HUES64 (cell line): ENCODE data around the gene CDH18.
"Not testable (repeated sequence)": the region's sequence is repeated elsewhere in the genome, so short reads cannot be mapped to it uniquely, and the experiment has no call there.

Experiments
- H3K27ac ChIP-seq: 2 replicates; pipeline ENCODE4 v1.7.0; 2013; ENCODE audit warnings: low read depth, low read length, inconsistent platforms
- H3K27me3 ChIP-seq: 2 replicates; pipeline ENCODE4 v1.6.1; 2013; ENCODE audit warnings: mild to moderate bottlenecking, low read length; ENCODE audit not compliant: insufficient read depth
- H3K36me3 ChIP-seq: 2 replicates; pipeline ENCODE4 v1.6.1; 2013; ENCODE audit warnings: mild to moderate bottlenecking, low read length; ENCODE audit not compliant: insufficient read depth
- H3K4me1 ChIP-seq: 2 replicates; pipeline ENCODE4 v1.6.1; 2013; ENCODE audit warnings: mild to moderate bottlenecking, low read length, moderate library complexity; ENCODE audit not compliant: insufficient read depth
- H3K4me3 ChIP-seq: 2 replicates; pipeline ENCODE4 v1.5.1; 2013; ENCODE audit warnings: mild to moderate bottlenecking, low read length, moderate library complexity
- H3K9ac ChIP-seq: 2 replicates; pipeline ENCODE4 v1.6.1; 2013; ENCODE audit warnings: mild to moderate bottlenecking, low read depth, low read length
- H3K9me3 ChIP-seq: 2 replicates; pipeline ENCODE4 v1.6.1; 2013; ENCODE audit warnings: low read depth, low read length; ENCODE audit not compliant: insufficient read depth
- WGBS: fragments of 150-250, 120-280 bp; methylation state at CpG from one replicate; pipeline ENCODE4 v1.1.7; 2013; ENCODE audit warnings: missing lambda C conversion rate; 5-methylcytosine and 5-hydroxymethylcytosine counted together

The CDH18 gene

GRCh38 chr5:19790829-19791466 lies 197.1 kb downstream of the CDH18 start:
- H3K27ac ChIP-seq: no peak overlapping the region
- no peak overlapping the region for H3K9ac ChIP-seq
- no peaks in the 10 kb centered on the region for H3K36me3 ChIP-seq
- WGBS: 96% methylated on average over 4 of the region's 5 CpGs
- H3K9me3 ChIP-seq: no peaks in the 10 kb centered on the region
- no peak overlapping the region for H3K4me3 ChIP-seq
- H3K4me1 ChIP-seq: no peaks in the 10 kb centered on the region
- H3K27me3 ChIP-seq: no peaks in the 10 kb centered on the region

DNA sequence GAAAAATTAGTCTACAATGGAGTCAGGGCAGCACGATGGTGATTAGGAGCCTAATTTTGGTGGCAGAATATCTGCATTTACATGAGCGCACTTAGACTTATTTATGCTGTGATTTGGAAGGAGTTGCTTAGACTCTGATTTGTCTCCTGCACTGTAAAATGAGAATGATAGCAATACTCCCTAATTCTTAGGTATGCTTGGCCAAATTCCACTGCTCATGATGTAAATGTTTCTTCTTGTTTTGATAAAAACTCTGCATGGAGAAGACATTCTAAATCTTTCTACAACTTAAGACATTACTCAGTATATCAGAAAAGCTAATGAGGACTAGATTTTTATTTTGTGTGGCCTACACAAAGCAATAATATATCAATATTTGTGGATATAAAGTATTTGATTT lies 205.4 kb downstream of the CDH18 start:
- Histone ChIP-seq H3K27ac (no peak overlapping the region), H3K4me1 (peaks cover 5% of the 10 kb centered on the region), H3K27me3 (no peaks in the 10 kb centered on the region), H3K9ac (no peak overlapping the region), H3K9me3 (no peaks in the 10 kb centered on the region), H3K4me3 (no peak overlapping the region), H3K36me3 (no peaks in the 10 kb centered on the region)
- WGBS: 95% methylated on average over 2 of the region's 2 CpGs

GRCh38 chr5:19777363-19777762 lies 210.6 kb downstream of the CDH18 start:
- no peaks in the 10 kb centered on the region for H3K27me3 ChIP-seq
- no peaks in the 10 kb centered on the region for H3K9me3 ChIP-seq
- H3K4me3 ChIP-seq: no peak overlapping the region
- H3K36me3 ChIP-seq: no peaks in the 10 kb centered on the region
- H3K27ac ChIP-seq: peak overlapping the region; percentile 34; the same call in 1 of the 2 replicates
- 74% methylated on average over 5 of the region's 5 CpGs for WGBS
- H3K4me1 ChIP-seq: peaks cover 15% of the 10 kb centered on the region
- H3K9ac ChIP-seq: no peak overlapping the region

GRCh38 chr5:19776886-19777285 lies 211.1 kb downstream of the CDH18 start:
- not testable (repeated sequence) for H3K9me3 ChIP-seq, H3K27me3 ChIP-seq, H3K36me3 ChIP-seq, H3K4me3 ChIP-seq, H3K9ac ChIP-seq
- peaks cover 16% of the 10 kb centered on the region for H3K4me1 ChIP-seq
- WGBS: 94% methylated on average over 5 of the region's 5 CpGs
- peak overlapping the region; percentile 34; the same call in 1 of the 2 replicates for H3K27ac ChIP-seq

GRCh38 chr5:19771174-19771835 lies 216.7 kb downstream of the CDH18 start:
- no peak overlapping the region for H3K4me3 ChIP-seq
- H3K27ac ChIP-seq: no peak overlapping the region
- H3K36me3 ChIP-seq: no peaks in the 10 kb centered on the region
- no peaks in the 10 kb centered on the region for H3K27me3 ChIP-seq
- peaks cover 56% of the 10 kb centered on the region for H3K4me1 ChIP-seq
- 88% methylated on average over 4 of the region's 6 CpGs for WGBS
- H3K9ac ChIP-seq: no peak overlapping the region
- no peaks in the 10 kb centered on the region for H3K9me3 ChIP-seq

GRCh38 chr5:19770396-19770795 lies 217.6 kb downstream of the CDH18 start:
- H3K9ac ChIP-seq: no peak overlapping the region

DNA sequence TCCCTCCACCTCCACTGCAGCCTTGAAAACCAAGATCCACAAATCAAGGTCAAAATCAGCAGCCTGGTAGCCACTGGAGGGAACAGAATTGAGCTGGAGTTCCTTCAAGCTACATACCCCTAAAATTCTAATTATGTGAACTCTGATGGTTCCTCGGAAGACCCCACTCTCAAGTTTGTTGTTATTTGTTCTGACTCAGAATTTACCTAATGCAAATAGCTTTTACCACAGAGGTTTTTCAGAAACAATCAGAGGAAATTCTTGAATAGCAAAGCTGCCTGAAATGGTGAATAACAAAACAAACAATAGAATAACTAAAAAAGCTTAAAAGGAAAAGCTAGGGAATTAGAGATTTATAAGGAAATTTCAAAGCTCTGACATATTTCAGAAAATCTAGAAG lies 220.0 kb downstream of the CDH18 start:
- WGBS: 0% methylated on average over 1 of the region's 1 CpG
- Histone ChIP-seq H3K9ac (no peak overlapping the region), H3K9me3 (no peaks in the 10 kb centered on the region), H3K4me1 (peaks cover 67% of the 10 kb centered on the region), H3K27ac (peak overlapping the region; percentile 93; the same call in 1 of the 2 replicates), H3K36me3 (no peaks in the 10 kb centered on the region), H3K27me3 (no peaks in the 10 kb centered on the region), H3K4me3 (peak overlapping the region; percentile 9; the same call in 1 of the 2 replicates)

More at GRCh38 chr5:19770396-19770795, 217.6 kb downstream of the CDH18 start:
- H3K4me1 ChIP-seq: peaks cover 61% of the 10 kb centered on the region
- H3K9me3 ChIP-seq: no peaks in the 10 kb centered on the region
- H3K27me3 ChIP-seq: no peaks in the 10 kb centered on the region
- no peak overlapping the region for H3K4me3 ChIP-seq
- no peaks in the 10 kb centered on the region for H3K36me3 ChIP-seq
- peak overlapping the region; percentile 44 for H3K27ac ChIP-seq

GRCh38 chr5:19753579-19753978 lies 234.4 kb downstream of the CDH18 start:
- no peaks in the 10 kb centered on the region for H3K27me3 ChIP-seq
- H3K36me3 ChIP-seq: no peaks in the 10 kb centered on the region
- 94% methylated on average over 2 of the region's 2 CpGs for WGBS
- peaks cover 8% of the 10 kb centered on the region; the same call in 1 of the 2 replicates for H3K9me3 ChIP-seq
- H3K27ac ChIP-seq: no peak overlapping the region
- no peak overlapping the region for H3K4me3 ChIP-seq
- no peak overlapping the region for H3K9ac ChIP-seq
- 0 out of 2 replicates have a peak, but pooled peaks cover 3% of the 10 kb centered on the region for H3K4me1 ChIP-seq

DNA sequence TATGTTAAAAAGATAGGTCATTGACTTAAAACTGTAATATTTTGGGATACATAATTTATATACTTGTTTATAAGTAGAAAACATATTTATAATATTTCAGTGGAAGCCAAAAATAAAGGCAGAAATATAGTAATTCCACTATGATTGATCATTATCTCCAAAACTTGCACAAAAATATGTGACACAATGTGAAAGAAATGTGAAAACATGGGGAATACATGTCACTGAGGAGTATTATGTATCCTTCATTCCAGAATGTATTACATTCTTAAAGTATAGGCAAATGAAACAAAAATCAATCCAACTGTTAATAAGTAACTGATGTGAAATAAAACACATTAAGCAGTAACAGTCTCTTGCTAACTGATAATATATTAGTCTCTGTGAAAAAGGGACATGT lies 236.7 kb downstream of the CDH18 start:
- H3K36me3 ChIP-seq: no peaks in the 10 kb centered on the region
- no peak overlapping the region for H3K9ac ChIP-seq
- H3K9me3 ChIP-seq: peaks cover 8% of the 10 kb centered on the region; the same call in 1 of the 2 replicates
- 0 out of 2 replicates have a peak, but pooled peaks cover 3% of the 10 kb centered on the region for H3K4me1 ChIP-seq
- H3K27me3 ChIP-seq: no peaks in the 10 kb centered on the region
- H3K27ac ChIP-seq: no peak overlapping the region
- no peak overlapping the region for H3K4me3 ChIP-seq

GRCh38 chr5:19745247-19745646 lies 242.8 kb downstream of the CDH18 start:
- no peaks in the 10 kb centered on the region for H3K27me3 ChIP-seq
- WGBS: 68% methylated on average over 3 of the region's 3 CpGs
- H3K9ac ChIP-seq: no peak overlapping the region
- no peaks in the 10 kb centered on the region for H3K4me1 ChIP-seq
- no peaks in the 10 kb centered on the region for H3K36me3 ChIP-seq
- H3K9me3 ChIP-seq: no peaks in the 10 kb centered on the region
- H3K27ac ChIP-seq: no peak overlapping the region
- no peak overlapping the region for H3K4me3 ChIP-seq

- Histone ChIP-seq H3K9me3 (0 out of 2 replicates have a peak, but pooled peaks cover 1% of the 10 kb centered on the region), H3K4me1 (0 out of 2 replicates have a peak, but pooled peaks cover 2% of the 10 kb centered on the region), H3K36me3 (no peaks in the 10 kb centered on the region), H3K4me3 (no peak overlapping the region), H3K27me3 (no peaks in the 10 kb centered on the region), H3K9ac (no peak overlapping the region), H3K27ac (no peak overlapping the region)
- WGBS: 91% methylated on average over 1 of the region's 1 CpG
These were observed 248.3 kb downstream of the CDH18 start for GRCh38 chr5:19739671-19740070.
